Left kidney (tissue), 2 donors: ENCODE results near the gene NEK11. TPM values are rescaled to one million over a fixed set of nuclear protein-coding genes. Genes with fewer than 3 reads are reported as not detected.

Source experiments
- DNase-seq: peaks from one replicate; pipeline ENCODE4 v3.0.0-alpha.2; 2013
- polyA plus RNA-seq: library from polyadenylated mRNA; unstranded; fragments of 120-200 nt; gene quantifications from one replicate; pipeline ENCODE4 v1.2.1, GENCODE V29; 2013; ENCODE audit not compliant: insufficient read length

NEK11 gene
- polyA plus RNA-seq, 1 donor: 24.3 TPM

GRCh38 chr3:131141770-131142169 is 115.1 kb downstream of the NEK11 start:
- no peak for DNase-seq

DNA sequence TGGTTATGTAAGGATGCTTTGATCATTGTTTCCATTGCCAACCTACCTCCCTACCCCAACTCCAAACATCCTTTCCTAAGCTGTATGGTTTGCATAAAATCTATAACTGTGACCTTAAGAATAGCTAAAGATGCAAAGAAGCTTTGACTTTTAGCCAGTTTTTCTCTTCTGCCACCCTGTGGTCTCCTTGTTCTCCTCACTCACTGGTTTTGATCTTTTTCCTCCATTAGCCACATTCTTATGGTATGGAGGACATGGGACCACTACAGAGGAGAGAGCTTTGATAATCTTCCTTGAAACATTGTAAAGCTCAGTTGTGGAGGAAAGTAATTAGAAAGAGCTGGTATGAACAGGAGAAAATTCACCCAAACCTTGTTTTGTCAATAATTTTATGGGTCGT is 115.9 kb downstream of the NEK11 start:
- no peak for DNase-seq

DNA sequence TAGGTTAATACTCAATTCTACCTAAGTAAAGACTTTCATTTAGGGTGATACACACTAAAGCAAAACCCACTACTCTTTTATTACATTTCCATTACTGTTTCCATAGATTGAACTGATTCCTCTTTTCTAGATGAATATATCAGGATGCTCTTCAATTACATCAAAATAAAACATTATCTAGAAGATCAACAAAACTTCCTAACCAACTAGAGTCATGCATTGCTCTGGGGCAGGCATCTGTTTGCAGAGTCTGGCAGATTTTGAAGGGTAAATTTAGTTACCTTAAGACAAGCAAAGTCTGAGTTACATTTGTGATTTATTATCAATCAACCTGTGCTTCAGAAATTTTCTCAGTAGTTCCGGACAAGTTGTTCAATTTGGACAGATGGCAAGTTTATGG is 117.1 kb downstream of the NEK11 start:
- no peak for DNase-seq

DNA sequence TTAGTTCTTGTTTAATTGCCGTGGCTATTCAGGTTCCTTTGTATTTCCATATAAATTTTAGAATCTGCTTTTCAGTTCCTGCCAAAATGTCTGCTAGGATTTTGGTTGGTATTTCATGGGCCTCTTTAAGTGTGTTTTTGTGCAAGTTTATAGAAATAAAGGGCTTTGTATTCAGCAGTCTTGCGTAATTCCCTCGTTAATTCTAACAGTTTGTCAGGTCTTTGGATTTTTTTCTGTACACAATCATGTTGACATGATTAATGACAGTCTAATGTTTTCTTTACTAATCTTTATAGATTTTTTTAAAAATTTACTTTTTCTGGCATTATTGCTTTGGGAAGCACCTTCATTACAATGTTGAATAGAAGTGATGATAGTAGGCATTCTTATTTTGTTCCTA is 120.9 kb downstream of the NEK11 start:
- no peak for DNase-seq

- no peak for DNase-seq
These were observed 131.8 kb downstream of the NEK11 start for GRCh38 chr3:131158434-131158833.

GRCh38 chr3:131162516-131162915 is 135.8 kb downstream of the NEK11 start:
- DNase-seq: no peak

DNA sequence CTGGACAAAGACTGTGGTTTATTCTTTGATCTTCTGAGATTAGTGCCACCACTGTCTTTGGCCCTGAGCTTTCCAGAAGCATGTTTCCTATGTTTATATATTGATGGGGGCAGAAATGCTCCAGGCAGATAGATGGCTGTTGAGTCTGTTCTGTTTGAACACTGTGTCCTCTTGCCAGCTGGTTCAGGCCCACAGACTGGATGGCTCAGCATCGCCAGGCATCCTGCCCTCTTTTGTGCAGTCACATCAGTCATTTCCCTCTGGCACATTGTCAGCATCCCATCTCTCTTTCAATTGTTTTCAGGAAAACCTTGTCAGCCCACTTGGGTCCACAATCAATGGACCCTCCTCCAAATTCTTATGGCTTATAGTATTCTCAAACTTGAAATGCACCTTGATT is 141.2 kb downstream of the NEK11 start:
- DNase-seq: no peak

GRCh38 chr3:131169331-131169730 is 142.7 kb downstream of the NEK11 start:
- DNase-seq: no peak

GRCh38 chr3:131172502-131173200 is 146.0 kb downstream of the NEK11 start:
- DNase-seq: no peak

DNA sequence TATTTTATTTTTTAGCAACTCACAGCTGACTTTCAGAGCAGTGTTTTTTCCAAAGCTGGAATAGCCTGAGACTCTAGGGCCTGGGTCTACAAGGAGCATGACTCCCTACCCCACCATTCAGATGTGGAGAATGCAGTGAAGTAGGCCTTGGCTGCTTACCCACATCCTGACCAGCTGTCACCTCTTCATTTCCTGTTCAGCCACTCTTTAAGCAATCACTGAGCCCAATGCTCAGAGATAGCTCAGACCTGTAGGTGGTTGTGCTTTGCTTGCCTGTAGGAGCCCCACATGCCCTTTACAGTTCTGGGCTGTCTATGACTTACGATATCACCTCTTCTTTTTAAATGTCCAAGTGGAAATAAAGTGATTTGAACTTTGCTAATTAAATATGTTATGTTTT is 148.1 kb downstream of the NEK11 start:
- no peak for DNase-seq

DNA sequence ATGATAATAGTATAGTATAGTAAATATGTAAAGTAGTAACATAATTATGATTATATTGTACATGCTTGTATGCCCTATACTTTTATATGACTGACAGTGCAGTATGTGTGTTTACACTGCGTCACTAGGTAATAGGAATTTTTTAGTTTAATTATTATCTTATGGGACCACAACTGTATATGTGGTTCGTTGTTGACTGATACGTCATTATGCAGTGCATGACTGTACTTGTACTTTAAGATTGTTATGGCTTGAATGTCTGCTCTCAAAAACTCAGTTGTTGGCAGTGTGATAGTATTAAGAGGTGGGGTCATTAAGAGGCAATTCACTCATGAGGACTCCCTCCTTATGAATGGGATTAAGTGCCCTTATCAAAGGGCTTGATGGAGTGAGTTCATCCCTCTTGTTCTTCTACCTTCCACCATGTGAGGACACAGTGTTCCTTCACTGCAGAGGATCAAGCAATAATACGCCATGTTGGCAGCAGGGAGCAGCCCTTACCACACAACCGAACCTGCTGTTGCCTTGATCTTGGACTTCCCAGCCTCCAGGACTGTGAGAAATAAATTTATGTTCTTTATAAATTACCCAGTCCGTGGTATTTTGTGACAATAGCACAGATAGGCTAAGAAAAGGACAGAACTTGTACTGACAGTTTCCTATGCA is 152.2 kb downstream of the NEK11 start:
- no peak for DNase-seq

- DNase-seq: no peak
These were observed 166.0 kb downstream of the NEK11 start for GRCh38 chr3:131192701-131193100.

GRCh38 chr3:131193641-131194238 is 167.1 kb downstream of the NEK11 start:
- DNase-seq: no peak

DNA sequence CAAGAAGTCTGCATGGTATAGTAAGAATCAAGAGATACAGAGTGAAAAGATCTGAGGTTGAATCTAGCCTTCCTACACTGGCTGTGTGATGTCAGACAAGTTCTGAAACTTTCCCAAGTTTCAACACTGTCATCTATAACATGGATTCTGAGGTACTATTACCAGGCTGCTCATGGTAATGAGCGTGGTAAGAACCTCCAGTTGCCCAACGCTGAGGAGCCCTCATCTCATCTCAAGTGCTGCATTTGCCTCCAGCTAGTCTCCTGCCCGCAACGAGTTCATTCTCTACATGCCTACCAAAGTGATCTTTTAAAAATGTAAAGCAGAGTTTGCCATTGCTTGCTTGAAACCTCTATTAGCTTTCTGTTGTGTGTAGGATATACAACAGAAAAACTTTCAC is 168.1 kb downstream of the NEK11 start:
- DNase-seq: no peak

GRCh38 chr3:131200636-131201199 is 174.0 kb downstream of the NEK11 start:
- DNase-seq: no peak

DNA sequence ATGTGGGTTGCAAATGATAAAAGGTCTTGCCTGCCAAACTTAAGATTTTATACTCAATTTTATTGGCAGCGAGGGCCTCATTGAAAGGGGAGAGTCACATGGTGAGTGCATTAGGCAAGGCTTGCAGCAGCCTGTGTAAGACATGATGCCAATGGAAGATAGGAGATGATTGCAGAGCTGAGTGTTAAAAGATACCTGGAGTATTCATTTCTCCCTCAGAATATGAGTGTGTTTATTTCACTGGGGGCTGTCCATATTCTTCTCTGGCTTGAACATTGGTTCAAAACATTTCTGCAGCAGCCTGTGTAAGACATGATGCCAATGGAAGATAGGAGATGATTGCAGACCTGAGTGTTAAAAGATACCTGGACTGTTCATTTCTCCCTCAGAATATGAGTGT is 189.7 kb downstream of the NEK11 start:
- no peak for DNase-seq

DNA sequence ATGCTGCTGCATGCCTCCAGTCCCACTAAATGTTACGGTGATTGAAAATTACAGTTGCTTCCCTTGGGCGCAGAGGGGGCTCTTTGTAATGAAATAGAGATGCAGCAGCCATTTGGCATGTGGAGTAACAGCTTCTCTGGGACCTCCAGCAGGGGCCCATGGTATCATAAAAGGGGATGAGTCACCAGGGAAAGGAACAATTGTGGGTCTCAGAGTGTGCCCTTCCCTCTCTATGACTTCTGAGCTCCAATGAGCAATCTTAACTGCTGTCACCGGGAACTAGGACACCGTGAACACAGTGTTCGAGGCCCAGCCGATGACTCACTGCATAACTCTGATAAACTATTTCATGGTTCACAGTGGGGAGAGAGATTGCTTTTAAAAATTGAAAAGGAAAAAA is 190.1 kb downstream of the NEK11 start:
- no peak for DNase-seq

DNA sequence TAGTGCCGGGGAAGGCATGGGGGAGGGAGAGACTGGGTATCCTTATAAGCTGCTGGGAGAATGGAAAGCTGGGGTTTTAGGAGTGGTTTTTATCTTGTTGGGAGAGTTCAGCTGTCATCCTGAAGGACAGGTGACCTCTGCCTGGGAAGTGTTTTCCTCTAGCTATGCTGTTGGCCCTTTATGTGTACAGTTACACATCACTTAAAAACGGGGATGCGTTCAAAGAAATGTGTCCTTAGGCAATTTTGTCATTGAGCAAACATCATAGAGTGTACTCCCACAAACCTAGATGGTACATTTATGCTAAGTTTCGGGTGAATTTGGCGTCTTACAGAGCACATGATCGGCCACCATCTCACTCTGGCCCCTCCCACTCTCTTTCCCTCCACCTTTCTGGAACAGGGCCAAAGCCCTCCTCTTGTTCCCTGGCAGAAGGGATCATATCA is 190.6 kb downstream of the NEK11 start:
- DNase-seq: no peak

- DNase-seq: no peak
These were observed 191.5 kb downstream of the NEK11 start for GRCh38 chr3:131218196-131218595.

GRCh38 chr3:131221731-131222130 is 195.1 kb downstream of the NEK11 start:
- DNase-seq: no peak

- DNase-seq: no peak
These were observed 195.9 kb downstream of the NEK11 start for GRCh38 chr3:131222599-131222998.

- no peak for DNase-seq
These were observed 197.0 kb downstream of the NEK11 start for GRCh38 chr3:131223373-131224289.
